ENCODE results near the gene JUND. TPM values are rescaled to one million over a fixed set of nuclear protein-coding genes. Genes with fewer than 3 reads are reported as not detected.

Gene JUND
- total RNA-seq, 1 donor from 2014 or later: 129 TPM

- no peak for DNase-seq (ENCODE audit: low spot score)
- H3K27me3 Mint-ChIP-seq (ENCODE audit: unreplicated experiment): peaks cover 3% of the 10 kb centered on the region
- no peak overlapping the region for H3K27ac Mint-ChIP-seq (ENCODE audit: unreplicated experiment)
- no peak for TF ChIP-seq CTCF (IDR thresholded peaks at IDR 0.05; ENCODE audit: unreplicated experiment)
- H3K4me3 Mint-ChIP-seq (ENCODE audit: unreplicated experiment): no peak overlapping the region
- H3K9me3 Mint-ChIP-seq (ENCODE audit: unreplicated experiment): no peaks in the 10 kb centered on the region
- H3K36me3 Mint-ChIP-seq (ENCODE audit: low read depth, unreplicated experiment): peaks cover 9% of the 10 kb centered on the region
- H3K4me1 Mint-ChIP-seq (ENCODE audit: unreplicated experiment): peaks cover 12% of the 10 kb centered on the region
Observed at GRCh38 chr19:18312092-18312534, 30.7 kb upstream of the JUND start.

GRCh38 chr19:18311502-18312091 lies 30.2 kb upstream of the JUND start:
- Mint-ChIP-seq H3K9me3 (ENCODE audit: unreplicated experiment) (no peaks in the 10 kb centered on the region), H3K27ac (ENCODE audit: unreplicated experiment) (no peak overlapping the region), H3K4me3 (ENCODE audit: unreplicated experiment) (no peak overlapping the region), H3K27me3 (ENCODE audit: unreplicated experiment) (peaks cover 7% of the 10 kb centered on the region), H3K36me3 (ENCODE audit: low read depth, unreplicated experiment) (peaks cover 14% of the 10 kb centered on the region), H3K4me1 (ENCODE audit: unreplicated experiment) (peaks cover 17% of the 10 kb centered on the region)
- no peak for TF ChIP-seq CTCF (IDR thresholded peaks at IDR 0.05; ENCODE audit: unreplicated experiment)
- no peak for DNase-seq (ENCODE audit: low spot score)

GRCh38 chr19:18310966-18311365 lies 29.5 kb upstream of the JUND start:
- Mint-ChIP-seq H3K4me1 (ENCODE audit: unreplicated experiment) (peaks cover 17% of the 10 kb centered on the region), H3K4me3 (ENCODE audit: unreplicated experiment) (no peak overlapping the region), H3K36me3 (ENCODE audit: low read depth, unreplicated experiment) (peaks cover 15% of the 10 kb centered on the region), H3K27me3 (ENCODE audit: unreplicated experiment) (peaks cover 8% of the 10 kb centered on the region), H3K9me3 (ENCODE audit: unreplicated experiment) (no peaks in the 10 kb centered on the region), H3K27ac (ENCODE audit: unreplicated experiment) (no peak overlapping the region)
- no peak for TF ChIP-seq CTCF (IDR thresholded peaks at IDR 0.05; ENCODE audit: unreplicated experiment)
- no peak for DNase-seq (ENCODE audit: low spot score)

- peaks cover 12% of the 10 kb centered on the region for H3K4me1 Mint-ChIP-seq (ENCODE audit: unreplicated experiment)
- H3K27me3 Mint-ChIP-seq (ENCODE audit: unreplicated experiment): peaks cover 8% of the 10 kb centered on the region
- DNase-seq (ENCODE audit: low spot score): no peak
- no peaks in the 10 kb centered on the region for H3K9me3 Mint-ChIP-seq (ENCODE audit: unreplicated experiment)
- H3K27ac Mint-ChIP-seq (ENCODE audit: unreplicated experiment): no peak overlapping the region
- no peak for TF ChIP-seq CTCF (IDR thresholded peaks at IDR 0.05; ENCODE audit: unreplicated experiment)
- no peak overlapping the region for H3K4me3 Mint-ChIP-seq (ENCODE audit: unreplicated experiment)
- peaks cover 15% of the 10 kb centered on the region for H3K36me3 Mint-ChIP-seq (ENCODE audit: low read depth, unreplicated experiment)
Observed at GRCh38 chr19:18310118-18310909, 28.9 kb upstream of the JUND start.

- no peak overlapping the region for H3K27ac Mint-ChIP-seq (ENCODE audit: unreplicated experiment)
- peaks cover 15% of the 10 kb centered on the region for H3K36me3 Mint-ChIP-seq (ENCODE audit: low read depth, unreplicated experiment)
- H3K4me1 Mint-ChIP-seq (ENCODE audit: unreplicated experiment): peaks cover 17% of the 10 kb centered on the region
- TF ChIP-seq CTCF (IDR thresholded peaks at IDR 0.05; ENCODE audit: unreplicated experiment): no peak
- no peaks in the 10 kb centered on the region for H3K9me3 Mint-ChIP-seq (ENCODE audit: unreplicated experiment)
- H3K4me3 Mint-ChIP-seq (ENCODE audit: unreplicated experiment): no peak overlapping the region
- DNase-seq (ENCODE audit: low spot score): no peak
- H3K27me3 Mint-ChIP-seq (ENCODE audit: unreplicated experiment): peaks cover 8% of the 10 kb centered on the region
Observed at GRCh38 chr19:18309525-18310064, 28.2 kb upstream of the JUND start.
